NCI-H82 (cell line): ENCODE results near the gene ASAP2.

ENCODE experiments used
- DNase-seq: peaks from one replicate; lab custom pipeline; 2025; lab: John Stamatoyannopoulos, UW

ASAP2 gene

GRCh38 chr2:9430316-9431293 is 224.0 kb downstream of the ASAP2 start:
- DNase-seq, result no peak

GRCh38 chr2:9434489-9434888 is 227.9 kb downstream of the ASAP2 start:
- DNase-seq, result no peak

GRCh38 chr2:9439536-9439935 is 232.9 kb downstream of the ASAP2 start:
- DNase-seq, result no peak

- no peak for DNase-seq
Observed at GRCh38 chr2:9440058-9440727, 233.6 kb downstream of the ASAP2 start.

GRCh38 chr2:9441556-9441955 is 234.9 kb downstream of the ASAP2 start:
- no peak for DNase-seq

GRCh38 chr2:9443526-9443925 is 236.9 kb downstream of the ASAP2 start:
- no peak for DNase-seq

- DNase-seq, result no peak
Observed at GRCh38 chr2:9445089-9445488, 238.5 kb downstream of the ASAP2 start.

- DNase-seq, result no peak
Observed at GRCh38 chr2:9451231-9451630, 244.6 kb downstream of the ASAP2 start.
